Panc1 (cell line): Measurements from ENCODE around the gene PCDH17.

Experiments
- CTCF ChIP-seq: fragments of 450-650 bp; IDR thresholded peaks from 2 replicates; pipeline ENCODE4 v1.5.1; 2017; ENCODE audit warnings: mild to moderate bottlenecking
- POLR2AphosphoS5 ChIP-seq: IDR thresholded peaks from 2 replicates; pipeline ENCODE4 v1.6.1; 2012; ENCODE audit warnings: mild to moderate bottlenecking, low read depth, low read length, moderate library complexity
- REST ChIP-seq, 2 experiments: IDR thresholded peaks; 2 replicates each; pipeline ENCODE4 v1.6.1; 2011 to 2012; ENCODE audit warnings: low read depth in 2 of 2, control low read depth in 1 of 2, low read length in 1 of 2, mild to moderate bottlenecking in 1 of 2, moderate library complexity in 1 of 2; ENCODE audit not compliant: insufficient read depth in 1 of 2
- TCF7L2 ChIP-seq: IDR thresholded peaks from 2 replicates; pipeline ENCODE4 v1.6.1; 2011; ENCODE audit warnings: mild to moderate bottlenecking, low read depth, low read length, inconsistent platforms

GRCh38 chr13:57644106-57644505 is 12.6 kb downstream of the PCDH17 start:
- no peak for TF ChIP-seq REST (IDR thresholded peaks at IDR 0.05; ENCODE audit: insufficient read depth in 1 of 2, low read depth in 2 of 2, low read length in 1 of 2)
- no peak for TF ChIP-seq CTCF
- no peak for TF ChIP-seq TCF7L2
- no peak for TF ChIP-seq POLR2AphosphoS5
